Fibroblast of lung (primary cell): Measurements from ENCODE around the gene KIF26A. TPM values are rescaled to one million over a fixed set of nuclear protein-coding genes. Genes with fewer than 3 reads are reported as not detected.

ENCODE experiments used
- DNase-seq, 2 donors: peaks; one replicate each; pipeline versions ENCODE4 v3.0.0 to v3.0.0-alpha.2; 2010; ENCODE audit warnings: low read depth in 2 of 2
- H2AFZ ChIP-seq: 2 replicates; pipeline ENCODE4 v1.5.1; 2012; ENCODE audit warnings: low read length, control low read depth, inconsistent platforms
- H3K27ac ChIP-seq: 2 replicates; pipeline ENCODE4 v1.5.1; 2011; ENCODE audit warnings: low read length, control low read depth; ENCODE audit not compliant: insufficient read depth
- H3K27me3 ChIP-seq: 2 replicates; pipeline ENCODE4 v1.5.1; 2011; ENCODE audit warnings: mild to moderate bottlenecking, low read length; ENCODE audit not compliant: control insufficient read depth, insufficient read depth
- H3K36me3 ChIP-seq: 2 replicates; pipeline ENCODE4 v1.5.1; 2011; ENCODE audit warnings: low read length; ENCODE audit not compliant: control insufficient read depth, insufficient read depth
- H3K4me1 ChIP-seq: 2 replicates; pipeline ENCODE4 v1.5.1; 2011; ENCODE audit warnings: low read length; ENCODE audit not compliant: control insufficient read depth, insufficient read depth; ENCODE audit errors: extremely low read depth
- H3K4me2 ChIP-seq: 2 replicates; pipeline ENCODE4 v1.5.1; 2011; ENCODE audit warnings: low read length, control low read depth; ENCODE audit not compliant: insufficient read depth; ENCODE audit errors: extremely low read depth
- H3K4me3 ChIP-seq, 4 experiments: fragments of 200-600 bp in 1 of 4; sonication (generic) in 1 of 4; replicated peaks in 1 of 4; 2 replicates each; pipeline ENCODE4 v1.5.1; 2011 to 2016; ENCODE audit warnings: low read length in 4 of 4, low read depth in 3 of 4, mild to moderate bottlenecking in 3 of 4, control low read depth in 2 of 4, inconsistent platforms in 1 of 4, mixed read lengths in 1 of 4; ENCODE audit not compliant: insufficient read depth in 1 of 4; ENCODE audit errors: control extremely low read depth in 1 of 4
- H3K79me2 ChIP-seq: 2 replicates; pipeline ENCODE4 v1.5.1; 2012; ENCODE audit warnings: mild to moderate bottlenecking, low read length, inconsistent platforms; ENCODE audit not compliant: control insufficient read depth, insufficient read depth
- H3K9ac ChIP-seq: 2 replicates; pipeline ENCODE4 v1.5.1; 2011; ENCODE audit warnings: mild to moderate bottlenecking, low read length, control low read depth; ENCODE audit not compliant: insufficient read depth
- H3K9me3 ChIP-seq: 2 replicates; pipeline ENCODE4 v1.5.1; 2012; ENCODE audit warnings: low read depth, low read length; ENCODE audit not compliant: control insufficient read depth, insufficient read depth
- H4K20me1 ChIP-seq: 2 replicates; pipeline ENCODE4 v1.5.1; 2011; ENCODE audit warnings: low read length; ENCODE audit not compliant: control insufficient read depth, insufficient read depth; ENCODE audit errors: extremely low read depth
- EZH2 ChIP-seq: IDR thresholded peaks from 2 replicates; pipeline ENCODE4 v1.5.1; 2012; ENCODE audit warnings: low read length, control low read depth, mild to moderate bottlenecking; ENCODE audit errors: missing control alignments
- polyA plus RNA-seq, 2 donors: library from polyadenylated mRNA; depleted of rRNA in 1 of 2; stranded (reverse) in 1 of 2; unstranded in 1 of 2; fragments of >200 nt; gene quantifications; 2 replicates each; pipeline ENCODE4 v1.2.1, GENCODE V29; 2011 to 2012; ENCODE audit warnings: missing spikeins in 1 of 2
- total RNA-seq: library from RNA; depleted of rRNA; stranded (reverse); fragments of >200 nt; gene quantifications from 2 replicates; pipeline ENCODE4 v1.2.1, GENCODE V29; 2014
- TF ChIP-seq, protein P1 (sequence below), 2 donors: IDR thresholded peaks in 1 of 2; conservative IDR thresholded peaks in 1 of 2; 1 replicate in 1 of 2; 2 replicates in 1 of 2; pipeline ENCODE4 v1.5.1; 2011 to 2012; ENCODE audit warnings: low read length in 2 of 2, control low read depth in 1 of 2, inconsistent platforms in 1 of 2, low read depth in 1 of 2, mild to moderate bottlenecking in 1 of 2

The KIF26A gene
- total and polyA plus RNA-seq, 2 donors (not counting 1 experiment from before 2014, with no cell fraction given): 0.01 to 2.0 TPM

DNA sequence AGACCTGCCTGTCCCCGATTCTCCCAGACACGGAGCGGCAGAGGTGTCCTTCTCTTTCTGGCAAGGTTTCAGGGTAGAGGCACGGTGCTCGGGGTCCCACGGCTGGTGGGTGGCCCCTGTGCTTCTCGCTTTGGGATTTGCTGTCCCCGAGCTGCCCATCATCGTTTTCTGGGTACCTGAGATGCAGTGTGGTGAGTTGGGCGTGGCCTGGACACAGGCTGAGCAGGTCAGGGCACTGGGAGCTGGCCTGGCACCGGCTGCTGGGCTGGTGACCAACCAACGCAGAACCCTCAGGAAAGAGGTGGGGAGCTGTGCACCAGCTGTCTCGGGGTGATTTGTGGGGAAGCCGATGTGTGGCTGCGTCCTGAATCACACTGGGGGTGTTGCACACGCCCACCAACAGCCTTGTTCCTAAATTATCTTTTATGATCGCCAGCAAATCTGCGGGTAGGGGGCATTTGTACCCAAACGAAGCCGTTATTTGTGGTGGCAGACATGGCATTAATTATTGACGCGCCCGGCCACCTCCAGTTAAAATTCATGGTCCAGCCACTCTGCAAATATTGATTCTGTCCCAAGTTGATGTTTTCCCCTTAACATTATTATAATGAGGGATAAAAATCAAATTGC, 61.0 kb downstream of the KIF26A start:
- no peak overlapping the region for H2AFZ ChIP-seq
- DNase-seq: no peak
- no peak overlapping the region for H3K4me3 ChIP-seq
- no peaks in the 10 kb centered on the region for H4K20me1 ChIP-seq
- TF ChIP-seq EZH2: no peak
- TF ChIP-seq, protein P1, sequence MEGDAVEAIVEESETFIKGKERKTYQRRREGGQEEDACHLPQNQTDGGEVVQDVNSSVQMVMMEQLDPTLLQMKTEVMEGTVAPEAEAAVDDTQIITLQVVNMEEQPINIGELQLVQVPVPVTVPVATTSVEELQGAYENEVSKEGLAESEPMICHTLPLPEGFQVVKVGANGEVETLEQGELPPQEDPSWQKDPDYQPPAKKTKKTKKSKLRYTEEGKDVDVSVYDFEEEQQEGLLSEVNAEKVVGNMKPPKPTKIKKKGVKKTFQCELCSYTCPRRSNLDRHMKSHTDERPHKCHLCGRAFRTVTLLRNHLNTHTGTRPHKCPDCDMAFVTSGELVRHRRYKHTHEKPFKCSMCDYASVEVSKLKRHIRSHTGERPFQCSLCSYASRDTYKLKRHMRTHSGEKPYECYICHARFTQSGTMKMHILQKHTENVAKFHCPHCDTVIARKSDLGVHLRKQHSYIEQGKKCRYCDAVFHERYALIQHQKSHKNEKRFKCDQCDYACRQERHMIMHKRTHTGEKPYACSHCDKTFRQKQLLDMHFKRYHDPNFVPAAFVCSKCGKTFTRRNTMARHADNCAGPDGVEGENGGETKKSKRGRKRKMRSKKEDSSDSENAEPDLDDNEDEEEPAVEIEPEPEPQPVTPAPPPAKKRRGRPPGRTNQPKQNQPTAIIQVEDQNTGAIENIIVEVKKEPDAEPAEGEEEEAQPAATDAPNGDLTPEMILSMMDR (conservative IDR thresholded peaks at IDR 0.05 in 1 of 2, IDR thresholded peaks at IDR 0.05 in 1 of 2; ENCODE audit: low read depth in 1 of 2, low read length in 2 of 2): no peak
- no peaks in the 10 kb centered on the region for H3K9me3 ChIP-seq
- no peaks in the 10 kb centered on the region for H3K4me1 ChIP-seq
- no peak overlapping the region for H3K4me2 ChIP-seq
- no peak overlapping the region for H3K27ac ChIP-seq
- H3K79me2 ChIP-seq: no peaks in the 10 kb centered on the region
- no peaks in the 10 kb centered on the region for H3K27me3 ChIP-seq
- no peaks in the 10 kb centered on the region for H3K36me3 ChIP-seq
- H3K9ac ChIP-seq: no peak overlapping the region

DNA sequence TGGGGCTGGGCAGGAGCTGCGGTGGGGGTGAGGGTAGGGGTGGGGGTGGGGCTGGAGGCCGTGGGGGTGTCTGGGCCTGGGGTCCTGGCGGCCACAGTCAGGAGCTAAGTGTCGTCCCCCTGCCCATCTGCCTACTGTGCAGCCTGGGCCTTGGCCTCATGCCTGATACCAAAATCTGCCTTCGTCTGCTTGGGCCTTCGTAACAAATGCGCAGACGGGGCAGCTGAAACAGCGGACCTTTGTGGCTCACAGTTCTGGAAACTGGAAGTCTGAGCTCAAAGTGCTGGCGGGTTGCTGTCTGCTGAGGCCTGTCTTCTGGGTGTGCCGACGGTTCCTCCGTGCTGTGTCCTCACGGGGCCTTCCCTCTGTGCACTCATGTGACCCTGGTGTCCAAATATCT, 61.7 kb downstream of the KIF26A start:
- no peaks in the 10 kb centered on the region for H3K36me3 ChIP-seq
- H3K4me2 ChIP-seq: no peak overlapping the region
- H4K20me1 ChIP-seq: no peaks in the 10 kb centered on the region
- no peak overlapping the region for H3K9ac ChIP-seq
- H3K4me3 ChIP-seq: no peak overlapping the region
- DNase-seq: no peak
- H2AFZ ChIP-seq: no peak overlapping the region
- TF ChIP-seq, protein P1 (conservative IDR thresholded peaks at IDR 0.05 in 1 of 2, IDR thresholded peaks at IDR 0.05 in 1 of 2; ENCODE audit: low read depth in 1 of 2, low read length in 2 of 2): no peak
- no peak for TF ChIP-seq EZH2
- no peak overlapping the region for H3K27ac ChIP-seq
- H3K79me2 ChIP-seq: no peaks in the 10 kb centered on the region
- no peaks in the 10 kb centered on the region for H3K27me3 ChIP-seq
- no peaks in the 10 kb centered on the region for H3K4me1 ChIP-seq
- H3K9me3 ChIP-seq: no peaks in the 10 kb centered on the region

DNA sequence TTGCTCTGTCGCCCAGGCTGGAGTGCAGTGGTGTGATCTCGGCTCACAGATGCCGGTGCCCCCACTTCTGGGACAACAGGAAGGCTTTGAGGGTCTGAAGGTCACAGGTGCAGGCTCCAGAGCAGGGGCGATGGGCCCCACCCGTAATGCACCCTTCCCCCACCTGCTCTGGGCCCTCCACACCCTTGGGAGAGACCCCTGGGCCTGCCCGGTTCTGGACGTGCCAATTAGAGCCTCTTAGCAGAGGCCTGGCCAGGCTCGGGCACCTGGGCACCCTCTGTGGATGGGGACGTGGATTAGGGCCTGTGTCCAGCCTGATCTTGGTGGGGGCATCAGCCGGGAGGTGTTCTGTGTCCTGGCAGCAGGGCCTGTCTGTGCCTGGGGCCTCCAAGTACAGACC, 62.2 kb downstream of the KIF26A start:
- DNase-seq: no peak
- Histone ChIP-seq H3K4me3 (no peak overlapping the region), H4K20me1 (no peaks in the 10 kb centered on the region), H3K9me3 (no peaks in the 10 kb centered on the region), H3K4me1 (no peaks in the 10 kb centered on the region), H3K27me3 (no peaks in the 10 kb centered on the region), H3K36me3 (no peaks in the 10 kb centered on the region), H3K79me2 (no peaks in the 10 kb centered on the region), H3K27ac (no peak overlapping the region), H3K9ac (no peak overlapping the region), H2AFZ (no peak overlapping the region), H3K4me2 (no peak overlapping the region)
- TF ChIP-seq EZH2: no peak
- TF ChIP-seq, protein P1 (conservative IDR thresholded peaks at IDR 0.05 in 1 of 2, IDR thresholded peaks at IDR 0.05 in 1 of 2; ENCODE audit: low read depth in 1 of 2, low read length in 2 of 2): no peak
